LHCN-M2 (cell line): ENCODE measurements around the gene PDE6C. TPM values are rescaled to one million over a fixed set of nuclear protein-coding genes. Genes with fewer than 3 reads are reported as not detected.

ENCODE experiments used
- DNase-seq: peaks from one replicate; pipeline ENCODE4 v3.0.0-alpha.2; 2012; ENCODE audit warnings: low read depth
- polyA plus RNA-seq: library from polyadenylated mRNA; unstranded; fragments of >200 nt; gene quantifications from one replicate; pipeline ENCODE4 v1.2.1, GENCODE V29; 2012; ENCODE audit warnings: missing spikeins
- total RNA-seq: library from RNA; depleted of rRNA; stranded (reverse); fragments of >200 nt; gene quantifications from 2 replicates; pipeline ENCODE4 v1.2.3, GENCODE V29; 2014; rRNA removed

Gene PDE6C
- not detected in 2 replicates for total RNA-seq
- not detected for polyA plus RNA-seq

DNA sequence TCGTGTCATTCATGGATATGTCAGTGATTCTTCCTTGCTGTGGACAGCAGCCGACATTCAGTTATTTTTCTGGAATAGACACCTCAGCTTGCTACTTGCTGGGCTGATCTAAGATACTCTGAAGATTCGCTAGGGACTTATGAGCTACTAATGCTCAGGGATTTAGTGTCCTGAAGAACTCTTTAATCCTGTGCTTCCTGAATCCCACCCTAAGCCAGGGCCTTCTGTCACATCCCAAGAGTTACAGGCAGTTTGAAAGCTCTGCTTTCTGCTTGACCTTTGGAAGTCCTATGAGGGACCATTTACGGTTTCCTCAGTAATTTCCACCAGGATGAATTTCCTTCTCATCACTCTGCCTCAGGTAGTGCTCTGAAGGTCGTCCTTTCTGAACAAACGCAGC, at the start of gene PDE6C:
Gene PDE6C, plus strand, starts transcription at position 227 of the 400 bp plus-strand sequence. CDS start 189 bp downstream, outside the sequence.
- no peak for DNase-seq

DNA sequence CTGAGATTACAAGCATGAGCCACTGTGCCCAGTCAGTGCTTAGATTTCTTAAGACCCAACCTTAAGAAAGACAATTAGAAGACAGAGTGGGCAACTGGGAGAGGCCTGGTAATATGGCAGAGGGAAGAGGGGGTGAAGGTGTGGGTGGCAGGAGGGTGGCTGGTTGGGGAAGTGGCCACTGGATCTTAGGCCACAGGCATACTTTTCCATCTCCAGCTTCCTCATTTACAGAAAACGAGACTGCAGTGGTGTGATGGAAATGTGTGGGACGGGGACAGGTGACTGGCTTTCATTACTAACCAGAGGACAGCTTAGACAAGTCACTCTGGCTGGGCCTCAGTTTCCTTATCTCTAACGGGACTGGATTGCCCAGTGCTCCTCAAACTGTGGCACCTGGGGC, 46.9 kb upstream of the PDE6C start:
- DNase-seq: no peak

DNA sequence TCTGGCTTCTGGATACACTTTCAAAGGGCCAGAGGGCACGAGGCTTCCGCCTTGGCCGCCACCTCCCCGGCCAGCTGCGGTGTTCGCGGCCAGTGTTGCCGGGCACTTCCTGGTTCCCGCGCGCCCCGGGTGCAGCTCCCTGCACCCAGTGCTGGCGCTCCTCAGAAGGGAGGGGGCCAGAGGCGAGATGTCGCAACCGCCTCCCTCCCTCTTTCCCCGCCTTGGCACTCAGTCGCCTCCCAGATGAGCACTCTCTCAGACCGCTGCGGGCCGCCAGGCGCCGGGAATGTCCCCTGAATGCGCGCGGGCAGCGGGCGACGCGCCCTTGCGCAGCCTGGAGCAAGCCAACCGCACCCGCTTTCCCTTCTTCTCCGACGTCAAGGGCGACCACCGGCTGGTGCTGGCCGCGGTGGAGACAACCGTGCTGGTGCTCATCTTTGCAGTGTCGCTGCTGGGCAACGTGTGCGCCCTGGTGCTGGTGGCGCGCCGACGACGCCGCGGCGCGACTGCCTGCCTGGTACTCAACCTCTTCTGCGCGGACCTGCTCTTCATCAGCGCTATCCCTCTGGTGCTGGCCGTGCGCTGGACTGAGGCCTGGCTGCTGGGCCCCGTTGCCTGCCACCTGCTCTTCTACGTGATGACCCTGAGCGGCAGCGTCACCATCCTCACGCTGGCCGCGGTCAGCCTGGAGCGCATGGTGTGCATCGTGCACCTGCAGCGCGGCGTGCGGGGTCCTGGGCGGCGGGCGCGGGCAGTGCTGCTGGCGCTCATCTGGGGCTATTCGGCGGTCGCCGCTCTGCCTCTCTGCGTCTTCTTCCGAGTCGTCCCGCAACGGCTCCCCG, 45.7 kb upstream of the PDE6C start, which contains the start of gene FFAR4:
Gene FFAR4, plus strand, starts transcription at position 231 of the 842 bp plus-strand sequence. Its CDS starts 56 bp downstream, at position 287.
- DNase-seq: no peak

DNA sequence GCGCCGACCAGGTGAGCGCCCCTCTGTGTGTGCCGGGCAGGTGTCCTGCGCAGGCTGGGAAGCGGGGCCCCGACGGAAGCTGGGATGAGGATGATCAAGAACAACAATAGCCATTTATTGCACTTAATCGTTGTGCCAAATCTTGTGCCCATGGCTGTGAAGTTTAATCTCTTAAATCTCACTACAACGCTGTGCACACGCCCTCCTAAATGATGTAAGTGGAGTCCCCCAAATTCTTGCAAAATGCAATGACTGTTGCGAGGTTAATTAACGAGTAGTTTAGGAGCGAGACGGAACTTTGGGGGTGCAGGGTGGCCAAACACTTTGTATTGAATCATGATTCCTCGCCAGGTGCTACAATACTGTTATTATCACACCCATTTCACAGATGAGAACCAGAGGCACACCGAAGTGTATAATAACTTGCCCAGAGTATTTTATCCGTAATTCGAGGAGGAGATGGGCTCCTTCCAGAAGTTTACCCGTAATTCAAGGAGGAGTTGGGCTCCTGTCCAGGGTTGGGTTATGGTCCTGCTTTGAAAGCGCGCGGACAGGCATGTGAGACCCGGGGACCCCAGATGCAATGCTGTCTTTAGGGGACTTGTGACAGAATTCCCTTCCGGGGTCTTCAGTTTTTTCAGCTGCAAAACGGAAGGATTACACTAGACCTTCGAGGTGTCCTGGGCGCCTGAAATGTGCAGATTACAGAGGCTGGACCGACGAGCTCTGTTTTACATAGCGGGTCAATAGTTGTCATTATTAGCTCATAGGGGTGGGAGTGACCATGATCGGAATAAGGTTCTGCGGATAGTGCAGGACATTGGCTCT, 44.8 kb upstream of the PDE6C start:
- DNase-seq: no peak

DNA sequence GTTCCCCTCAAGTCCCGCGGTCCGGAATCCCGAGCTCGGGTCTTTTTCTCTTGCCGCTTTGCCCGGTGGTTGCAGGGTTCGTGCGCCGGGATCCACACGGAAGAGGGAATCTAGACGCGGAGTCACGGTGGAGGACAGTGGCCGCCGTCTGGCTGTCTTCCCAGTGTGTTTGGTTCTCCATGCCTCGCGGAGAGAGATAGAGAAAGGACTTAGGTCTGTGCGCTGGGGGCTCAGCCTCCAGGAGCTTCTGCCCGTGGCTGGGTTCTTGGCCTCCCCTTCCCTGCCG, 44.3 kb upstream of the PDE6C start:
- no peak for DNase-seq

DNA sequence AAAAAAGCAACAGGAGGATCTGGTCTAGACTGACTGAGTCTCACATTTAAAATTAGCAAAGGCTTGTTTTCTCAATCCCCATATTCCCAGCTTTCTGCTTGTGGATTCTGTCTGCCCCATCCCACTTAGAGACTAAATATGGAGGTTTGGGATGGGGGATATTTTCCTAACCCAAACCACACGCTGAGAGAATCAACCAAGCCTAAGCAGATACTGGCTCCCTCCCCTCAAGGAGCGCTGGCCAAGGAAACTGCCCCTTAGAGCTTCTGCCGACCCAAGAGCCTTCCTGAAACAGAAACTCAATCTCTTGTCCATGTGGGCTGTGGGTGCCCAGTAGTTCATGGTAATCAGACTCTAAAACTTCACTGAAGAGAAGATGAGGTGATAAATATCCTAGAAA, 42.0 kb upstream of the PDE6C start:
- no peak for DNase-seq

DNA sequence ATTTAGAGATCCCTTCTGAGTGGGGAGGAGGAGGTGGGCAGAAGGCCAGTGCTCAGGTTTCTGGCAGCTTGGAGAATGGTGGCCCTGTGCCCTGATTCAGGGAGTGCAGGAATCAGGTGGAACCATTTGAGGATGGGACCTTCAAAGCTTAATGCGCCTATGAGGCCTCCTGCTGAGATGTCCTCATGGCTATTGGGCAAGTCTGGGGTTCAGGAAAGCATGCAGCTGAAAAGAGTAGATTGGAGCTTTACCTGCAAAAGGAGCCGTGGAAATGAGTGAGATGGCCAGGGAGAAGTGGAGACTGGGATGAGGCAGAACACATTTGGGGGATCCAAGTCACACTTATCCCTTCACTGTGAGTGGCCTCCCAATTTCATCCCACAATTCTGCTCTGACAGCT, 39.7 kb upstream of the PDE6C start:
- DNase-seq: no peak

DNA sequence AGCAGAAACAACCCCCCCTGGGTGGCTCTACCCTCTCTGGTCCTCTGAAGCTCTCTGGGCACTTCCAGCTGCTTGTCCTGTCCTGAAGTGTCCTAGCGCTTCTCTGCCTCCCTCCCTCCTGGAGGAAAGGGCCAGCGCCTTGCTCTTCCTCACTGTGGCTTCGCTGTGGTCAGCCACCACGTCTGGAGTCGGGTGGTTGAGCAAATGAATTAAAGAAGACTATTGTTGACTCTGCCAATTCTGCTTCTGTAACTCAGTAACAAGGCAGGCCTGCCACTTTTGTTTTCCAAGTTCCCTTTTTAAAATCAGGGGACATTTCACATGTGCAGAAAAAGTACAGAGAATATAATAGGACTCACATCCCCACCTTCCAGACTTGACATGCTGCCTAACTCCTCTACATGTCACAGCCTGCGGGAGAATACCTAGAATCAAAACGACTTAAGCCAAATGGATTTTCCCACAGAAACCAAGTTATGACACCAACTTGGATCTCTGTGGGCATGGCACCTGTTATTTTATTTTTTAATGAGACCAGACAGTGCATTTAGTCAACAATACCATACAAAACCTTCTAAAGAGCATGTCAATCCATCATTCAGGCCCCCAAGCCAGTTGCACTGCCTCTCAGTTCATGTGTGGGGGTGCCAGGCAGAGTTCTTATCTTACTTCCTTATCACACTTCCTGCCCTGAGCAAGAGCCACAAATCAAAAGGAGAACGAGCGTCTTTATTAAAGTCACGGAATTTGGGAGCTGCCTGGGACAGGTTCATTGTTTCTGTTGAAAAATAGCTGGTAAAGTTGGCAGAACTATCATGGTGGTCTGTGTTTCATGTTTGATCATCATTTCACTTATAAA, 39.1 kb upstream of the PDE6C start:
- DNase-seq: no peak

DNA sequence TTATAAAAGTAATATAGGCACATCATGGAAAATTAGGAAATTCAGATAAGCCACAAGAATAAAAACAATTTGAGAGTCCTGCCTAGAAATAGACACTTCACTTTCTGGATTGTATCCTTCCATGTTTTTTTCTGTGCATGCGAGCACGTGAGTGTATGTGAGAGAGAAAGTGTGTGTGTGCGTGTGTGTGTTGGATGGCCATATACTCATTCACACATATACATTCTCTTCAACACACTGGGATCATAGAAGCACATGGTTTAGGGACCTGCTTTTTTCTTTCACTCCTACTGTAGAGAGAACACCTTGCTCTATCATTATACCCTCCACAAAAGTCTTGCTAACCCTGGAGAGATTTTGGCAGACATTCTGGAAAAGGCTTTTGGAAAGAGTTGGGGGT, 38.4 kb upstream of the PDE6C start:
- DNase-seq: no peak

DNA sequence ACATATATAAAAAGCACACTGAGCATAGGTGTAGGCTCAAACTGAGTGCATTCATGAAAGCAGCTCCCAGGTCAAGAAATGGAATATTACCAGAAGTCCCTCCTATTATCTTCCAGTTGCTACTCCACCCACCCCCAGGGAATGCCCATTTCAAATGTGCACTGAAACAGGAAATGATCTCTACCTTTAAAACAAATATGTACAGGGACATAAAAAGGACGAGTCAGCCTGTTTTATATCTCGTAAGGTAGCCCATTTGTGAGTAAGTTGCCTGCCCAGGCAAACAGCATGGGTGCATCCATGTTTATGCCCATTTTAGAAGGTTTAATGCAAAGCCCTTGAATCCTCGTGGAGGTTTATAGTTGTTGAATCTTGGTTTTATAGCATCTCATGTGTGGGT, 35.4 kb upstream of the PDE6C start:
- DNase-seq: no peak

DNA sequence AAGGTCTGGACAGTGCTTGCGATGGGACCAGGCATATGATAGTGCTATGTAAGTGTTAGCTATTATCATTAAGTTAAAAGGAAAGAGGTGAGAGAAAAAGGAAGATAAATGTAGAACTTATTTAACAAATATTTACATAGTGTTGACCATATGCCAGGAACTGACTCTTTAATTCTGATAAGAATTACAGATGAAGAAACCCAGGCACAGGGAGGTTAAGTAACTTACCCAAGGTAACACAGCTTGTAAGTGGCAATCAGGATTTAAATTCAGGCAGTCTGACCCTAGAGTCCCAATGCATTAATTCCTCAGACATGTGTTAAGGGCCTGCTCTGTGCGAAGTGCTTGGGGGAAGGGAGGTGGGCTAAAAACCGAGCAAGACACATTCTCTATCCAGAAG, 34.8 kb upstream of the PDE6C start:
- DNase-seq: no peak

DNA sequence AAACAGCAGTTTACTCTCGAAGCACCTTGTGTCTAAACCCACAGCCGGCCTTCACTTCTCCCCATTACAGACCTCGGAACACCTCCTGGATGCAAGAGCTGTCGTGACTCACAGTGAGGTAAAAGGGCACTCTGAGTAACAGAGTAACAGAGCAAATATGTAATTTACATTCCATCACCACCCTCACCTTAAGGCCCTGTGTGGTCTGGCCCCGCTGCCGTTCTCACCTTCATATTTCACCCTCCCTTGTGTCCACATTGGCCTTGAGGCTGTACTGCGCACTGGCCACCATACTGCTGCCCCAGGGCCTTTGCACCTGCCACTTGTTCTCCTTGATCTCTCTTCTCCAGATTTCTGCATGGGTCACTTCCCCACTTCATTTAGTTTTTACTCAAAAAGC, 33.2 kb upstream of the PDE6C start:
- DNase-seq: no peak

DNA sequence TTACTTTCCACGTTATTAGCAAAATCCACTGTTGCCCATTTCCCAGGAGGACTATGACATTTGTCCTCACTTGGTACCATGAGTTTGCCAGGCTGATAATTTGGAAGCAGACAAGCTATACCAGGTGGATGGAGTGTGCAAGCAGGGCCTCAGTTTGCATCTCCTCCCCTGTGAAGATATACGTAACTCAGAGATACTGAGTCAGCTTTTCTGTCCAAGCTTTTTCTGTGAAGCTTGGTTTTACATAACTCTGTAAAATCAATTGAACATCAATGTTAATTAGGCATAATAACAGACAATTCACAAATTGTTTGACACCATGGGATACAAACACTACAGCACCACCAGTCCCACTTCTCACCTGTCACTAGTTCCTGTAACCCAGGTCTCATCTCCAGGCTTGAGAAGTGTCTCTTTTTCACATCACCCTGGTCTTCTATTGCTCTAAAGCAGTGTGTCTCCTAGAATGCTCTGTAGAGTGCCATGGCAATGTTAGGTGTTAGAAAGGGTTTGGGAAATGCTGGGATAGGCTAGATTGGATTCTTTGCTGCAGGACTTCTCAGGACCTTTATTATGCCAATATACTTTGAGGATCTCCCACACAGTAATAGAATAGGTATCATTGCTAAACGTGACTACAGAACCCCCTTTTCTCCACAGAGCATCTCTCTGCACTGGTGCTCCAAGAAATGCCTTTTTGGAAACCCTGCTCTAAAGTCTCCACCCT, 32.2 kb upstream of the PDE6C start:
- DNase-seq: no peak

DNA sequence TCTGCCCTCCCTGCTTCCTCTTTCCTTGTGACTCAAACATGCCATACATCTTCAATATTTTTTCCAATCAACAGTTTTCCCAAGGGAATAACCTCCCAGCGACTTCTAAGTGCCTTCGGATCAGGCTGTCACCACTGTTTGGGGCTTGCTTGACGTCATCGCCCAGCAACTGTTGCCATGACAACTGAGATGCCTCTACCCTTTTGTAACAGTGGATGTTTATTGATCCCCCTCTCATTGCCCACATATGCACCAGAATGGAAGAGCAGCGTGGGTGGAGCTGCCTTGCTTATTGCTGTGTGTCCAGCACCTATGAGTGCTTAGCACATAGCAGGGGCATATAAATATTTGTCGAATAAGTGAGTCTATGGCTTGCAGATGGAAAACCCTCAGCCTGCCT, 31.5 kb upstream of the PDE6C start:
- peak; percentile 18 for DNase-seq

DNA sequence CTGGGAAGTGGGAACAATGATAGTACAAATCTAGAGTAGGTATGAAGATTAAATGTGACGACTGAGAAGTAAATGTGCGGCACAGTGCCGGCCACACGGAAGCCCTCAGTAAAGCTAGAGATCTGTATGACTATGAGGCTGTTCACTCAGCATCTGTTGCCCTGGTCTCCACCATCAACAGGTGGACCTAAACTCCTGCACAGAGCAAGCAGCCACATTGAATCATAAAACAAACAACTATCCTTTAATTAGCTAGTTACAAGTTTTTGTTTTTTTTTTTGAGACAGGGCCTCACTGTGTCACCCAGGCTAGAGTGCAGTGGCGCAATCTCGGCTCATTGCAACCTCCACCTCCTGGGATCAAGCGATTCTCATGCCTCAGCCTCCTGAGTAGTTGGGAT, 27.9 kb upstream of the PDE6C start:
- peak; percentile 23 for DNase-seq

DNA sequence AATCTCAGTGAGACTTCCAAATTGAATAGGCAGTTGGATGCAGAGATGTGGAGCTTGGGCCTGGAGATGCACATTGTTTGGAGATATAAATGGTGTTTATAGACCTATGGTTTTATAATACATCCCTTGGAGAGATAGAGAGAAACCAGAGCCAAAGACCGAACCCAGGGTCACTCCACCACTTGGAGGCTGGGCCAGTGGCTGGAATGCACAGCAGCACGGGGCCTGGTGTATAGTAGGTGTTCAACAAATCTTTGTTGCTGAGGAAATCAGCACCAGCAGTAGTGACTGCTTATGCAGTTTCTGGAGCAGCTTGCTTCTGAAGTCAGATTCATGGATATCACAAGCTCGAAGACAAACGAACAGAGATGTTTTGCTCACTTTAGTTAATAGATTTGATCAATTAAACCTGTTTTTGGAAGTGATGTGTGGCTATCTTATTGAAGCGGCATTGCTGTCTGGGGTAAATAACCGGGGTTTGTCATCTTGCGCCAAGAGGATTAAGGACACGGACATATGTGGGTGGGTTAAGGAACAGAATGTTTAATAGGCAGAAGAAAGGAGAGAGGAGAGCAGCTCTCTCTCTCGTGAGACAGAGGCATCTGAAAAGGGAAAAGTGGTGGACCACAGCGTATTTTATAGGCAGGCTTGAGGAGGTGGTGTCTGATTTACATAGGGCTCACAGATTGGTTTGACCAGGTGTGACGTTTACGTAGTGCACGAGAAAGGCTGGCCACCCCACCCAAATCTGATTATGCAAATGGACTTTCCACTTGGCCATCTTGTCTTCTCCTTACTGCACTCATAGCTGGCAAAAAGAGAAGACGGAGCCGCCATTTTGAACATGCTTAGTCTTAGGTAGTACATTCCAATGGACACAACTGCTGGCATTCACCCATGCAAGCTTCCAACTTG, 22.4 kb upstream of the PDE6C start:
- DNase-seq: no peak

DNA sequence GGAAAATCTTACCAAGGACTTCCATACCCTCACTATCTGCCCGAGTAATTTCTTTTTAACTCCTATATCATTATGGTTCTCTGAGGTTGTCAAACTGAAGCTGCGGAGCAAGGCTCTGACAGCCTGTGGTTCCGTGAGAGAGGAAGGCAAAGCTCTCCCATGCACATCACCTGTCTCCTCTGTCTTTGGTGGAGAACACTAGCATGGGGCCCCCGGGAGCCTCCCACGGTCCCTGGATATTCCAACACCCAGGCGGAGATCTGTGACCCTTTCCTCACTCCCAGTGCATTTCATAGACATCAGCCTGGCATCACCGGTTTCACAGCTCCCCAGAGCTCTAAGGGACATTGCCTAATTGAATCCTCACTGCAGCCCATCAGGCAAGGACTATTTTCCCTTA, 21.7 kb upstream of the PDE6C start:
- DNase-seq: no peak

DNA sequence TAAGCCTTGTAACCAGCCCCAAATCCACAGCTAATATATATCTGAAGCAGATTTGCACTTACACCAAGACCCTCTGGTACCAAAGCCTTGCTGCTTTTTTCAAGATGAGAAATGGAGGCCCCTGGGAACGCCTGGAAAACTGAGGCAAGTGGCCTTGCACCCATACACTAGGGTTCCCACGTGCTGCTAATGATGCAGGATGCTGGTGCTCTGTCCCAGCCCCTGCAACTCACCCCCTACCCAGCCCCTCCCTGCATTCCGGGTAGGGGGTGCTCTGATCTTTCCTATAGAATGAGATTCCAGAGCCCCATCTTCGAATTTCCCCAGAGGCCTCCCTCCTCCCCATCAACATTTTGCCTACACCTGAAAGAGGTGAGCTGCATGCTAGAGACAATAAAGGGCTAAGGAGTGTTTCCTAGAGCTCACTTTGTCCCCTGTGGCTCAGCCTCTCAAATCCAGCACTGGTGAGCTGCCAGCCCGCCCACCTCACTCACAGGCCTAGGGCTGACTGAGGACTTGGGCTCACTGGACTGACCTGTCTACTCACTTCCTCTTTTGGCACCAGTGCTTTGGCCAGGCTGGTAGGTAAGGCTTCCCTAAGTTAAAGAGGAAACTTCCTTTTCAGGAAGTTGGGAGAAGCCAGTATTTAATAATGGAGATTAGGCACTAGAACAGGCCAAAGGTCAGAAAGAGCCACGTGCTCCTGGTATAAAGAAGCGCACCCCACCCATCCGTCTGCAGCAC, 21.1 kb upstream of the PDE6C start:
- DNase-seq: no peak

DNA sequence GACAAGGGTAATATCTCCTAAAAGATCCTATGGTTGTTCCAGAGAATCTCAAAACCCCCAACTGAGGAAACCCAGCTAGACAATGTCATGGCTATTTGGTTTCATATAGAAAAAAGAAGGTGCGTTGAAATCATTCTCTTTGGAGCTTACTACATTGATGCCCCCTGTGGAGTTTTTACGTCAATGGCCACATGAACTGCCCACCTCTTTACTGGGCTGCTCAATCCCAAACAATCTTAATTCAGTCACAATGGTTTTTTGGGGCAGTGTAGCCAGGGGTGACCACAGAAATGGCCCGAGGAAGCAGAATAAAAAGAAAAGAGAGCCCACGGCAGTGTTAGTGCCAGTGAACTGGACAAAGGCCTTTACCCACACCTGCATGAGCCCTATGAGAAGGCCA, 19.1 kb upstream of the PDE6C start:
- DNase-seq: no peak
